Stomach smooth muscle (tissue), 2 donors: ENCODE measurements around the gene TRIOBP.
"Not testable (repeated sequence)": the region's sequence is repeated elsewhere in the genome, so short reads cannot be mapped to it uniquely, and the experiment has no call there.

ENCODE experiments used
- H3K27ac ChIP-seq: one replicate; pipeline ENCODE4 v1.7.0; 2013; ENCODE audit warnings: mild to moderate bottlenecking, low read length, inconsistent platforms
- H3K27me3 ChIP-seq, 2 donors: one replicate each; pipeline ENCODE4 v1.7.0; 2013; ENCODE audit warnings: low read length in 2 of 2; ENCODE audit not compliant: insufficient read depth in 2 of 2, control insufficient read depth in 1 of 2
- H3K36me3 ChIP-seq, 2 donors: one replicate each; pipeline ENCODE4 v1.7.0; 2013; ENCODE audit warnings: low read length in 2 of 2; ENCODE audit not compliant: control insufficient read depth in 2 of 2, insufficient read depth in 2 of 2
- H3K4me1 ChIP-seq: one replicate; pipeline ENCODE4 v1.7.0; 2013; ENCODE audit warnings: low read length; ENCODE audit not compliant: control insufficient read depth, insufficient read depth
- H3K4me3 ChIP-seq, 2 donors: one replicate each; pipeline ENCODE4 v1.7.0; 2013; ENCODE audit warnings: low read length in 2 of 2
- H3K9ac ChIP-seq, 2 donors: one replicate each; pipeline ENCODE4 v1.7.0; 2013; ENCODE audit warnings: low read length in 2 of 2, mild to moderate bottlenecking in 1 of 2
- H3K9me3 ChIP-seq, 2 donors: one replicate each; pipeline ENCODE4 v1.7.0; 2013; ENCODE audit warnings: low read length in 2 of 2; ENCODE audit not compliant: control insufficient read depth in 2 of 2
- donor health status: healthy.
- donor health status: Pancreatic carcinoma.

TRIOBP gene

DNA sequence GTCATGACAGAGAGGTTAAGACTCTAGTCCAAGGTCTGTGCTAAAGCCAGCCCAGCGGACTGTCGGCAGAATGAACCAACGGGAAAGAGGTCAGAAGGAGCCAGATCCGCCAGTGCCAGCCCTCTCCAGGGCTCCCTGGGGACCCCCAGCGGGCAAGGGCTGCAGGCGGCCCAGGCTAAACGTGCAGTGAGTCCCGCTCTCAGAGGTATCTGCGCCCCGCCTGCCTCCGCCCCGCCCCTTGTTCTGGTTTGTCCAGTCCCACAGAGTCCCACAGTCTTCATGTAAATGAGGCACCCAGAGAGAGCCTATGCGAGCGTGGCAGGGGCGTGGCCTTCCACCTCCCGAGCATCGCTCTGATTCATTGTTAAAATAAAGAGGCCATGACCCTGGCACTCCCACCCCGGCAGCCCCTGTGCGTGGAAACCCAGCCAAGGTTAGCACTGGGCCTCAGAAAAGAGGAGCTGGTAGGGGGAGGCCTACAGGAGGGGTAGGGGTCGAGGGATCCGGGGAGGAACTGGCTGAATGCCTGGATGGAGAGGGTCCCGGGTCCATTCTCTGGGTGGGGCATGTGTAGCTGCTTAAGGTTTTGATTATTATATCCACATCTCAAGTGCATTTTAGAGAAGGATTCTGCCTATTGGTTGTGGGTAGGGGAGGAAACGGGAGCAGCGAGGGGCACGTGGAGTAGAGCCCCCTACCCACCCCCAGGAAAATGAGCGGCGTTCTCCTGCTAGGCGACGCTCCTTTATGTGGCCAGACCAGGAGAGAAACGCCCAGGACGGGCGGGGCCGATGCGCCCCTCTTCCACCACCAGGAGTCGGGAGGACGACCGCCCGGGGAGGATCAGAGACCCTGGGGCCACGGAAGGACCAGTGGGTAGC lies at the start of gene TRIOBP:
Gene TRIOBP (plus strand): TSS at position 392 of the 881 bp plus-strand sequence. CDS start 4,318 bp downstream, outside the sequence.
- no peak within 1 kb of the TSS for H3K27ac ChIP-seq
- no peaks in the 10 kb centered on the region for H3K9me3 ChIP-seq
- peak within 1 kb of the TSS in 1 of 2 donors; percentile 58 for H3K9ac ChIP-seq
- H3K4me1 ChIP-seq: peaks cover 13% of the 10 kb centered on the region
- peak within 1 kb of the TSS; percentile 52 to 64 for H3K4me3 ChIP-seq
- H3K36me3 ChIP-seq: peaks cover 10 to 12% of the 10 kb centered on the region in 2 donors
- no peaks in the 10 kb centered on the region for H3K27me3 ChIP-seq

DNA sequence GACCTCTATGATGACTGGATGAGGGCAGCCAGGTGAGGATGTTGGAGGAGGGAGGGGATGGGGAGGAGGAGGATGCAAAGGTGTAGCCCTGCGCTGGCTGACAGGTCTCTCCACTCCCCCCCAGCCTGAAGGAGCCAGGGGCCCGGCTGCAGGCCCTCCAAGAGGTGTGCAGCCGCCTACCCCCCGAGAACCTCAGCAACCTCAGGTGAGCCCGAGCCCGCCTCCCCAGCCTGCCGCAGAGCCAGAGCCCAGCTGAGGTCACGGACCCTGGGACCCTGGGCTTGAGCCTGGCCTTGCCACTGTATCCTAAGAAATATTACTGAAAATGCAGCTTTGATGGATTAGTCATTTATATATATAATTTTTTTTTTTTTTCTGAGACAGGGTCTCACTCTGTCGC lies 49.5 kb upstream of the TRIOBP start:
- Histone ChIP-seq H3K36me3 (no peaks in the 10 kb centered on the region), H3K4me3 (no peak overlapping the region), H3K9ac (no peak overlapping the region), H3K4me1 (peaks cover 13% of the 10 kb centered on the region), H3K27me3 (no peaks in the 10 kb centered on the region), H3K9me3 (no peaks in the 10 kb centered on the region), H3K27ac (no peak overlapping the region)

GRCh38 chr22:37647928-37648327 lies 48.9 kb upstream of the TRIOBP start:
- Histone ChIP-seq H3K27me3 (no peaks in the 10 kb centered on the region), H3K9me3 (no peaks in the 10 kb centered on the region), H3K27ac (no peak overlapping the region), H3K36me3 (no peaks in the 10 kb centered on the region), H3K4me3 (no peak overlapping the region), H3K4me1 (peaks cover 8% of the 10 kb centered on the region), H3K9ac (no peak overlapping the region)

GRCh38 chr22:37650463-37651136 lies 46.2 kb upstream of the TRIOBP start:
- Histone ChIP-seq H3K4me1 (no peaks in the 10 kb centered on the region), H3K36me3 (no peaks in the 10 kb centered on the region), H3K4me3 (no peak overlapping the region), H3K9me3 (no peaks in the 10 kb centered on the region), H3K27me3 (no peaks in the 10 kb centered on the region), H3K27ac (no peak overlapping the region), H3K9ac (no peak overlapping the region)

DNA sequence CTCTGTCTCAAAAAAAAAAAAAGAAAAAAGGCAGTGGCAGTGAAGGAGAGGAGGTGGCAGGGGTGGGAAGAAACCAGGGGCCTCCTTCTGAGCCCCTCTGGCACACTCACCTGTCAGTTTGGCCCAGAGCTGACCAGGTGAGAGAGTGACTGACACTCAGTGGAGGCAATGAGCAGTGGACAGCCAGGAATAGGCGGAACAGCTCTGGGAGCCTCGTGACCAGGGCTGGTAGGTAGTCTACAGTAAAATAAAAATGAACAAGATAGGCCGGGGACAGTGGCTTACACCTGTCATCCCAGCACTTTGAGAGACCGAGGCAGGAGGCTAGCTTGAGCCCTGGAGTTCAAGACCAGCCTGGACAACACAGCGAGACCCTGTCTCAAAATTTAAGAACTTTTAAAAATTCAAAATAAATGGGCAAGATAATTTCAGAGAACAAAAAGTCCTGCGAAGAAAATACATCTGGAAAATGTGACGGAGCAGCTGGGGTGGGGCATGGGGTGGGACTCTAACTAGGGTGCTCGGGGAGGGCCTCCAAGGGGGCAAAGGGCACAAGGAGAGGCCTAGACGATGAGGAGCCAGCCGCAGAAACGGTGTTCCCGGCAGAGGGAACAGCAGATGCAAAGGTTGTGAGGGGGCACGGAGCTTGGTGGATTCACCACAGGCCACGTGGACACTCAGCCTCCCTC lies 42.1 kb upstream of the TRIOBP start:
- H3K27ac ChIP-seq: no peak overlapping the region
- no peaks in the 10 kb centered on the region for H3K27me3 ChIP-seq
- H3K9me3 ChIP-seq: no peaks in the 10 kb centered on the region
- peaks cover 12% of the 10 kb centered on the region for H3K4me1 ChIP-seq
- H3K4me3 ChIP-seq: no peak overlapping the region
- no peaks in the 10 kb centered on the region for H3K36me3 ChIP-seq
- no peak overlapping the region for H3K9ac ChIP-seq

GRCh38 chr22:37655252-37655563 lies 41.6 kb upstream of the TRIOBP start:
- Histone ChIP-seq H3K4me3 (no peak overlapping the region), H3K9me3 (no peaks in the 10 kb centered on the region), H3K36me3 (no peaks in the 10 kb centered on the region), H3K27ac (no peak overlapping the region), H3K27me3 (no peaks in the 10 kb centered on the region), H3K9ac (no peak overlapping the region), H3K4me1 (peaks cover 17% of the 10 kb centered on the region)

DNA sequence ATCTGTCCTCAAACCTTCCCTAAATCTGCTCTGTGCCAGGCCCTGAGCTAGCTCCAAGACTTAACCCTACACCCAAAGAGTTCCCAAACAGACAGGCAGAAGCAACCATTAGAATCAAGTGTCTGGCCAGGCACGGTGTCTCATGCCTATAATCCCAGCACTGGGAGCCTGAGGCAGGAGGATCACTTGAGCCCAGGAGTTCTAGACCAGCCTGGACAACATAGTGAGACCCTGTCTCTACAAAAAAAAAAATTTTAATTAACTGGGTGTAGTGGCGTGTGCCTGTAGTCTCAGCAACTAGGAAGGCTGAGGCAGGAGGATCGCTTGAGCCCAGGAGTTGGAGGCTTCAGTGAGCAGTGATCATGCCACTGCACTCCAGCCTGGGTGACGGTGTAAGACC lies 40.3 kb upstream of the TRIOBP start:
- H3K27ac ChIP-seq, H3K9me3 ChIP-seq, H3K36me3 ChIP-seq, H3K9ac ChIP-seq, H3K4me3 ChIP-seq, H3K27me3 ChIP-seq: not testable (repeated sequence)
- peaks cover 31% of the 10 kb centered on the region for H3K4me1 ChIP-seq

DNA sequence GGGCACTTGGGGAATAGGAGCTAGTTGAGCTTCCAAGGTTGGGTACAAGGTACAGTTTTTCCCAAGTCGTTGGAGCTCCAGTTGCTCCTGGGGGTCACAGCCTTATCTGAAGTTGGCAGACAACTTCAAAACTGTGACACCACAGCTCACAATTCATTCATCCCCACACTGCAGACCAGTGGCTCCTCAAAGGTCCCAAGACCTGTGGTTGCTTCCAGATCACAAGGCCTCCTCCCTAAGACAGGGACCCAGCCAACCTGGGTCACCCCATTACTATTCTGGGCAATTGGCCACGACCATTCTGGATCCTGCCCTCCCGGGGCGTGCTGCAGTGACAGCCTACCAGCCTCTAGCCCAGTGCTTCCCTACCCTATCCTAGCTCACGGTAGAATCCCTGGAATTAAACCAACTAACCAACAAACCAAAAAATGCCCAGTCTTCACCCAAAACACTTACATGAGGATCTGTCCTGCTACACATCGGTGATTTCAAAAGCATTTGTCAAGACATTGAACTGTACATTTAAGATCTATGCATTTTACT lies 39.2 kb upstream of the TRIOBP start:
- H3K27ac ChIP-seq: peak overlapping the region; percentile 91
- H3K9me3 ChIP-seq: no peaks in the 10 kb centered on the region
- H3K4me3 ChIP-seq: peak overlapping the region; percentile 74 to 83
- H3K27me3 ChIP-seq: no peaks in the 10 kb centered on the region
- H3K9ac ChIP-seq: peak overlapping the region; percentile 54 to 80
- no peaks in the 10 kb centered on the region for H3K36me3 ChIP-seq
- peaks cover 40% of the 10 kb centered on the region for H3K4me1 ChIP-seq

GRCh38 chr22:37658133-37659065 lies 38.4 kb upstream of the TRIOBP start, which contains the start of gene PDXP:
Gene PDXP, plus strand, starts transcription at chr22:37658723. Its CDS starts 60 bp downstream, at chr22:37658783.
- peak within 1 kb of the TSS; percentile 64 to 80 for H3K9ac ChIP-seq
- peaks cover 41% of the 10 kb centered on the region for H3K4me1 ChIP-seq
- no peaks in the 10 kb centered on the region for H3K27me3 ChIP-seq
- peak within 1 kb of the TSS; percentile 91 for H3K27ac ChIP-seq
- H3K9me3 ChIP-seq: no peaks in the 10 kb centered on the region
- H3K36me3 ChIP-seq: no peaks in the 10 kb centered on the region
- H3K4me3 ChIP-seq: peak within 1 kb of the TSS; percentile 74 to 83
